ENCODE measurements around the gene ARHGAP26. TPM values are rescaled to one million over a fixed set of nuclear protein-coding genes. Genes with fewer than 3 reads are reported as not detected.

ARHGAP26 gene
- total RNA-seq, 1 donor from 2014 or later: 34.9 TPM

DNA sequence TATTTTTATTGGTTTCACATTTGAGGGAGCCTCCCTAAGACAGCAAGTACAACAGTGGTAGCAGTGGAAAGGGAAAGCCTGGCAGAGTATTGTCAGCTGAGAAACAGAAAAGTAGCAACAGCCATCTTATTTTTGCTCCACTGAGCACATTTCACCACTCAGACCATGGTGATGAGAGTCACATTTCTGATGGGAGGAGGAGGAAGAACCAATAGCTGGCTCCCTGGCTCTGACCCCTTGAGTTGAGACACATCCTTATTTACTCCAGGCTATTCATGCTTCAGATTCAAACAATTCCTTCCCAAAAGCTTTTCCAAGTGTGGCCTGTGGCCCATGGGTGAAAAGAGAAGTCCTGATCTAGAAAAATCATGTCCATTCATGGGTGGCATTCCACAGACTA is 236.3 kb downstream of the ARHGAP26 start:
- DNase-seq: no peak

GRCh38 chr5:143008032-143008431 is 237.9 kb downstream of the ARHGAP26 start:
- intact Hi-C loops (cut with micrococcal nuclease): no loop called here
- DNase-seq (no peak), ATAC-seq (no peak)

More for the DNA sequence above, 236.3 kb downstream of the ARHGAP26 start:
- intact Hi-C loops (cut with micrococcal nuclease): no loop called here
- ATAC-seq: peak; percentile 19

DNA sequence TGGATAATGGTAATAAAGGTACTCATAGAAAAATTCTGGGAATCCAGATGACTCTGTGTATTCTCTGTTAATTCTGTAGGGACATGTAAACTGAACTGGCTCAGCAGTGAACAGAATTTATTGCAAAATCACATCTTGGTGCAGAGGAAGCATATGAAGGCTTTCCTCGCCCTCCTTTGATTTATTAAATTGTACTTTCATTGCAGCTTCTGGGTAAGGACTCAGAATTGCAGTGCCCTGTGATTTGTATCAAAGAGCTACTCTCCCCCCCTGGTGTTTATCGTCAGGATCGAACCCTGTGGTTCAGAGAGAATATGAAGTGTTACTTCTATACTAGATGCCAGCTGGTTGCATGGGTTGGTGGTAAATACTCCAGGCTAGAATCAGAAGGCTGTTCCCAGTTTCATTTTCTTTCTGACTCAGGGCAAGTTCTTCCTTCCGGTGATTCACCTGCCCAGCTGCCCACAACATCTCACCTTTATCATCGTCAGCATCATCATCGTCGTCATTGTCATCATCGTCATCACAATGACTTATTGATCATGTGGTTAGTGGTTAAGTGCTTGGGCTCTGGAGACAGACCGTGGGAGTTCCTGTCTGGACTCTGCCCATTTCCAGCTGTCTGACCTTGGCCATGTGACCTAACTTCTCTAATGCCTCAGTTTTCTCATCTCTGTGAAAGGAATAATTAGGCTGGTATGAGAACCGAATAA is 238.8 kb downstream of the ARHGAP26 start:
- DNase-seq (no peak), ATAC-seq (peak; percentile 14)
- intact Hi-C loops (cut with micrococcal nuclease): no loop called here

- ATAC-seq: no peak
- DNase-seq: no peak
- intact Hi-C loops (cut with micrococcal nuclease): loop anchor here (10.0 kb wide), 1 partner anchor 814 kb away; no protein-coding TSS in a partner anchor
Measured at GRCh38 chr5:143010351-143010750, 240.2 kb downstream of the ARHGAP26 start.

- ATAC-seq: no peak
- intact Hi-C loops (cut with micrococcal nuclease): loop anchor here (10.0 kb wide), 1 partner anchor 813 kb away; no protein-coding TSS in a partner anchor
- DNase-seq: no peak
Measured at GRCh38 chr5:143011585-143011984, 241.4 kb downstream of the ARHGAP26 start.

GRCh38 chr5:143013176-143013891 is 243.2 kb downstream of the ARHGAP26 start:
- DNase-seq (no peak), ATAC-seq (no peak)
- intact Hi-C loops (cut with micrococcal nuclease): loop anchor here (10.0 kb wide), 1 partner anchor 811 kb away; no protein-coding TSS in a partner anchor

GRCh38 chr5:143014017-143014651 is 244.0 kb downstream of the ARHGAP26 start:
- DNase-seq (peak; percentile 47), ATAC-seq (peak; percentile 61)

DNA sequence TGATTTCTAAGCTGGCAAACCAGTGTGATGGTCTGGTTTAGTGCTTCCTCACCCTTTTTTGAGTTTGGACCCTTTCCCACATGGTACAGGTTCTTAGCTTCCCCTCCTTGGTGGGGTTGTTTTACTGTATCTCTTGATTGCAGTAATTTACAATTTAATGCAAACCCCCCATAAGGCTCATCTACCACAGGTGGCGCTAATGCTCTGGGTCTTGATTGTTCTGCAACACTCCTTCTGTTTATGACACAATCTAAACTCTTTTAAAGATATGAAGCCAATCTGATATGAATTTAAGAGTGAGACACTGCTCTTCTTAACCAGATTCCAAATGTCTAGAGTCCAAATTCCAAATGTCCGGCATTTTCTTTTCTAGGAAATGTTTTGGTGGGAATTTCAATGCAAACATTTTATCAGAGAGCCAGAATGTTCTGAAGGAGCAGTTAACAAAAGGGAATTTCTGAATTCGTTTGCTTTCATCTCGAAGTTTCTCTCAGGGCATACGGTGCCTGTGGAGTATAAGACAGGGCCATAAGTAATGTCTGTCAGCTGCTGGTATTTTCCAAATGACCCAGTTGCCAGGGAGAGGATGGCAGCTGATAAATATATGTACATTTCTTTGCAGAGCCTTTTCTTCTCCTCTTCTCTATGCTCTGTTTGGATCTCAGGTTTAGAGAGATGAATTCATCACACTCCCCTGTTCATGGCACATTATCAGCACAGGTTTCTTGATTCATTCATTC is 246.8 kb downstream of the ARHGAP26 start:
- no peak for ATAC-seq
- DNase-seq: no peak
- intact Hi-C loops (cut with micrococcal nuclease): loop anchor here (10.0 kb wide), 1 partner anchor 808 kb away; no protein-coding TSS in a partner anchor

More at GRCh38 chr5:143014017-143014651, 244.0 kb downstream of the ARHGAP26 start:
- intact Hi-C loops (cut with micrococcal nuclease): loop anchor here (10.0 kb wide), 1 partner anchor 811 kb away; no protein-coding TSS in a partner anchor

DNA sequence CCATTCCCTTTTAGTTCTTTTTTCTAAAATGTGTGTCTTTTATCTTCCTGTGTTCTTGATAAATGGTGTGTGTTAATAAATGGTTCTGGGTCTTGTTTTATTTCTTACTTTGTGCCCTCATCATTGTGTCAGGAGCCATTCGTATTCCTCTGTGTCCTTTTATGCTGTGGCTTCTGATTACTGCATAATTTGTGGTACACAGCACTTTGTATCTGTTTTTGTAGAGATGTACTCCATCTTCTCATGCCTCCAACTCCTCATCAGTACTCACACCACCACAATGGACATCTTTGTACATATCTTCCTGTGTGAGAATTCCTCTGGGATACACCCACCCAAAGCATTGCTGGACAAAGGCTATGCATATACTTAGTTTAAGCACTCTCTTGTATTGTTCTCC is 247.4 kb downstream of the ARHGAP26 start:
- no peak for DNase-seq
- intact Hi-C loops (cut with micrococcal nuclease): loop anchor here (10.0 kb wide), 1 partner anchor 807 kb away; no protein-coding TSS in a partner anchor
- ATAC-seq: no peak

- intact Hi-C loops (cut with micrococcal nuclease): loop anchor here (10.0 kb wide), 1 partner anchor 807 kb away; no protein-coding TSS in a partner anchor
- DNase-seq (no peak), ATAC-seq (no peak)
Measured at GRCh38 chr5:143017992-143018391, 247.8 kb downstream of the ARHGAP26 start.

GRCh38 chr5:143019157-143019556 is 249.0 kb downstream of the ARHGAP26 start:
- DNase-seq: no peak
- ATAC-seq: no peak
- intact Hi-C loops (cut with micrococcal nuclease): loop anchor here (10.0 kb wide), 1 partner anchor 806 kb away; no protein-coding TSS in a partner anchor

- ATAC-seq: no peak
- DNase-seq: no peak
- intact Hi-C loops (cut with micrococcal nuclease): loop anchor here (10.0 kb wide), 2 partner anchors 385 to 805 kb away; partner anchors contain the start of gene NR3C1
Measured at GRCh38 chr5:143019614-143020515, 249.7 kb downstream of the ARHGAP26 start.

DNA sequence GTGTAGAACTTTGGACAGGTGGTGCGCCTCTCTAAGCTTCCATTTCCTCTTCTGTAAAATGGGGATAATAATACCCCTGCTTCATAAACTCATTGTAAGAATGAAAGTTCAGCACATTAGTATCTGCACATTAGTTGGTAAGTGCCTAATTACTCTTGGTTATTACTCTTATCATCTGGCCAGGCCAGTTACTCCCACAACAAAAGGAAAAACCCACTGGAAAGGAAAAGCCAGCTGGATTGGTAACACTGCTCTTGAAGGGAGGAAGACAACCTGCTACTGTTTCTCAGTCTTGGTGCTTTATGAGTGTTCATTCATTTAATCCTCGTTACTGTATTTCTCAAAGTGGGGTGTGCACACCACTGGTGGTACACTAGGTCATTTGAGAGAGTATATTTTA is 251.4 kb downstream of the ARHGAP26 start:
- DNase-seq (no peak), ATAC-seq (no peak)
- intact Hi-C loops (cut with micrococcal nuclease): loop anchor here (10.0 kb wide), 1 partner anchor 383 kb away; the partner anchor contains the start of gene NR3C1

DNA sequence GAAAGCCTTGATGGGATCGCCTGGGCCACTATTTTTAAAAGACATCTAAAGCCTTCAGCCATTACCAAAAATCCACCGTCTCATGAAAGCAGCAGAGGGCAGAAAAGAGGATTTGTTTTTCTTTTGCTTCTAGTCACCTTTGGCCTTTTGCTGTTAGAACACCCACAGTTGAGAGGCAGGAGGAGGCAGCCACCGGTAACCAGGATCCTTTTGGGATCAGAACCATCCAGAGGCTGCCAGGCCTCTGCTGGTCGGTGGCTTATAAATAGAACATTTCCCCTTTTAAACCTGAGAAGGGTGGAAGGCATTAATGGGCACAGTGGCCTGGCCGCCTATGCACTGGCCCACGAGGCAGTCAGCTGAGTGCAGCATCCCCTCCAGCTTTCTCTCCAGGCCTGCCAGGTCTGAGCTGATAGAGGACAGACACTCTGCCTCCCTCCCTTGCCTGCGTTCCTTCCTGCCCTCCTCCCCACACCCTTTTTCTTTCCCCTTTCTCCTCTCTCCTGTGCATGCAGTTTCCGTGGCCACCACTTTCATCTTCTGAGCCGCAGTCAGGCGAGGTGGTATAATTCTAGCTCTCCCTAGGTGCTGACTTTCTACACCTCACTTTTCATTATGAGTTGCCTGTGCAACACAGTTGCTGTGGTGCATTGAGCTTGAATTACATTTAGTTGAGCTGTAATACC is 253.4 kb downstream of the ARHGAP26 start:
- intact Hi-C loops (cut with micrococcal nuclease): loop anchor here (10.0 kb wide), 1 partner anchor 381 kb away; the partner anchor contains the start of gene NR3C1
- ATAC-seq (peak; percentile 96), DNase-seq (peak; percentile 85)

DNA sequence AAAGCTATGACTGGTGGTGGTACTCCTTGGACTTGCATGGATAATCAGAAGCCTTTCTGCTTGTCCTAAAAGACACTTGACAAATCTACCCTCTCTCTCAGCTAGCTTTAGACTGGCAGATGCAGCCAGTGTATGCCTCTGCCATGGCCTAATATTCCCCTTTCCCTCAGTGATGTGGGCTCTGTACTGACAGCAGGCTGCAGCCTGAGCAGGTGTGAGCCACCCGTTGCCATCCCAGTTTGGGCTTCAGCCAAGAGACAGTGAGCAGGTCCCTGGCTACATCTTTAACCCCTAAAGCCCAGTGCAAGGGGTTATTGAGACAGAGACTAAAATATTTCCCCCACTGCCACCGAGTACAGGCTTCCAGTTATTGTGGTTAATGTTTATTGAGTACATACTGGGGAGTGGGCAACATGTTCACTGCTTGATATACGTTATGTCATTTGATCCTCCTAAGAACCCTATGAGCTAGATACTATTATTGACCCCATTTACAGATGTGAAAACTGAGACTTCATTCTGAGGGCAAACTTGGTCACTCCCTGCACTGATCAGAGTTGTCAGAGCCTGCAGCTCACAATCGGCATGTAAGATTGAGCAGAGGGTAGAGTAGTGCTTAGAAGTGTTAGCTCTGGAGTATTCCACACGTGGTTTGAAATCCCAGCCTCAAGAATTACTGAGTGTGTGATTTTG is 254.2 kb downstream of the ARHGAP26 start:
- intact Hi-C loops (cut with micrococcal nuclease): loop anchor here (10.0 kb wide), 1 partner anchor 380 kb away; the partner anchor contains the start of gene NR3C1
- no peak for DNase-seq
- peak; percentile 16 for ATAC-seq

DNA sequence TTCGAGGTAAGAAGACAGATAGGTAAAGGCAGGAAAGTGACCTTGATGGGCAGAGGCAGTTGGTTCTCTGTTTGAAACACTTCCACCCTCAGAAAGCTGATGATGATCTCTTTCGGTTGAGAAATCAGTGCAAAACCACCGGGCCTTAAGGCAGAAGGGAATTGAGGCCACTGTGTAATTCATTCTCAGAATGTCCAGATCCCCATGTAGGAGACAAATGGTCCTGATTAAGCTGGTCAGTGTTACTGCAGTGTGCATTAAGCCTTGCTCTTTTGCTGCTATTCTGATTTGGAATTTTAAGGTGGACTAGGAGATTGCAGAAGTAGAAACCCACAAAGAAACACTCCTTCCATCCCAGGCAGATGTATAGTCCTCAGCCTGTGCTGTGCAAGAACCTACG is 255.2 kb downstream of the ARHGAP26 start:
- no peak for DNase-seq
- ATAC-seq: no peak
- intact Hi-C loops (cut with micrococcal nuclease): loop anchor here (10.0 kb wide), 1 partner anchor 379 kb away; the partner anchor contains the start of gene NR3C1

Measured in left ventricle myocardium superior (tissue), 1 donor.